NB4 (cell line): ENCODE measurements around the gene B3GALNT1.

Experiments
- DNase-seq: peaks from one replicate; pipeline ENCODE4 v3.0.0; 2010; ENCODE audit warnings: low read depth
- H3K4me3 ChIP-seq: one replicate; pipeline ENCODE4 v1.5.1; 2011; ENCODE audit warnings: mild to moderate bottlenecking, low read depth, low read length, moderate library complexity
- MYC ChIP-seq: IDR thresholded peaks from 2 replicates; pipeline ENCODE4 v1.6.1; 2011; ENCODE audit warnings: low read depth, low read length
- POLR2A ChIP-seq: IDR thresholded peaks from 2 replicates; pipeline ENCODE4 v1.6.1; 2011; ENCODE audit warnings: mild to moderate bottlenecking; ENCODE audit not compliant: insufficient read length; ENCODE audit errors: extremely low read depth
- TF ChIP-seq, protein P1 (sequence below): IDR thresholded peaks from 2 replicates; pipeline ENCODE4 v1.6.1; 2011; ENCODE audit warnings: low read depth, low read length
- TF ChIP-seq, protein P2 (sequence below): IDR thresholded peaks from one replicate; pipeline ENCODE4 v1.5.1; 2012; ENCODE audit warnings: low read depth, low read length

B3GALNT1 gene, protein sequence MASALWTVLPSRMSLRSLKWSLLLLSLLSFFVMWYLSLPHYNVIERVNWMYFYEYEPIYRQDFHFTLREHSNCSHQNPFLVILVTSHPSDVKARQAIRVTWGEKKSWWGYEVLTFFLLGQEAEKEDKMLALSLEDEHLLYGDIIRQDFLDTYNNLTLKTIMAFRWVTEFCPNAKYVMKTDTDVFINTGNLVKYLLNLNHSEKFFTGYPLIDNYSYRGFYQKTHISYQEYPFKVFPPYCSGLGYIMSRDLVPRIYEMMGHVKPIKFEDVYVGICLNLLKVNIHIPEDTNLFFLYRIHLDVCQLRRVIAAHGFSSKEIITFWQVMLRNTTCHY

DNA sequence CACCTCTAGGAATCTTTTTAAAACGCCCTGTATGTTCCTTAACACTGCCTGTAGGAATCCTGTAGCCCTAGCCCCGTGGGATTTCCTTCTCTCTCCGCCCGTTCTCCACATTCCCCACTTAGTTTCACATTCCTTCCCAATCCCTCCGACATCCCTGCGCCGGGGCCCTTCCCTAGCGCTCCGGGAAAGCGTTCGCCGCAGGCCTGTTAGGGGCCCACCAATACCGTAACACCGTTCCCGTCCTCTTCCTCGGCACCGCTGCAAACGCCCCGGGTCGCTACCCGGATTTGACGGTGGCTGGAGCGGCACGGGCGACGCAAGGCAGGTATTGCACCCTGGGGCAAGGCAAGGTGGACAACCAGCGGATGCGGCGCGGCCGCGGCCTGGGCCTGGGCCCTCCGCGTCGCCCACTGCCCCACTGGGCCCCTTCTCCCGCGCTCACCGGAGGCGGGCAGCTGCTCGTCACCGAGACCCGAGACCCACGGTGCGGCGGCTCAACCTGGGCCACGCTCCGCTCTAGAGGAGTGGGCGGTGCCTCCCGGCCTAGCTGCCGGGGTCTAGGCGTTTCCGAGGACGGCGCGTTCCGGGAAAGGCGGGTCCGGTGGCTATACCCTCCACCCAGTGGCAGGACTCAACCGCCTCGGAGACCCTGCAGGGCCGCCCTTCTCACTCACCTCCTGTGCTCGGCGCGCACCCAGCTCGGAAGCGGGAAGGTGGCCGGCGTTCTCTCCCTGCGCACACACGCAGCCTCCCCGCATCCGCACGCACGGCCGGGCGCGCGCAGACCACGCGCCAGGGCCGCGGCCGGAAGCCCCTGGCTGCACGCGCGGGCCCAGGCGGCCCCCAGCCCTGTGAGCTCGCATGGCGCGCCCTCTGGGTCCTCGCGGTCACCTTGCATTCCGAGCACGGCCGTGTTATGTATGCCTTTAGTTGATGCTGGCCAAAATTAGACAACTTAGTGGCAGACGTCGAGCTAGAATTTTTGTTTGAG is at the start of gene B3GALNT1:
Gene B3GALNT1, minus strand, starts transcription at position 789 of the 991 bp plus-strand sequence. CDS start 18,595 bp downstream, outside the sequence.
- DNase-seq, result no peak
- TF ChIP-seq, protein P1, sequence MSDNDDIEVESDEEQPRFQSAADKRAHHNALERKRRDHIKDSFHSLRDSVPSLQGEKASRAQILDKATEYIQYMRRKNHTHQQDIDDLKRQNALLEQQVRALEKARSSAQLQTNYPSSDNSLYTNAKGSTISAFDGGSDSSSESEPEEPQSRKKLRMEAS, result no peak
- TF ChIP-seq, protein P2, sequence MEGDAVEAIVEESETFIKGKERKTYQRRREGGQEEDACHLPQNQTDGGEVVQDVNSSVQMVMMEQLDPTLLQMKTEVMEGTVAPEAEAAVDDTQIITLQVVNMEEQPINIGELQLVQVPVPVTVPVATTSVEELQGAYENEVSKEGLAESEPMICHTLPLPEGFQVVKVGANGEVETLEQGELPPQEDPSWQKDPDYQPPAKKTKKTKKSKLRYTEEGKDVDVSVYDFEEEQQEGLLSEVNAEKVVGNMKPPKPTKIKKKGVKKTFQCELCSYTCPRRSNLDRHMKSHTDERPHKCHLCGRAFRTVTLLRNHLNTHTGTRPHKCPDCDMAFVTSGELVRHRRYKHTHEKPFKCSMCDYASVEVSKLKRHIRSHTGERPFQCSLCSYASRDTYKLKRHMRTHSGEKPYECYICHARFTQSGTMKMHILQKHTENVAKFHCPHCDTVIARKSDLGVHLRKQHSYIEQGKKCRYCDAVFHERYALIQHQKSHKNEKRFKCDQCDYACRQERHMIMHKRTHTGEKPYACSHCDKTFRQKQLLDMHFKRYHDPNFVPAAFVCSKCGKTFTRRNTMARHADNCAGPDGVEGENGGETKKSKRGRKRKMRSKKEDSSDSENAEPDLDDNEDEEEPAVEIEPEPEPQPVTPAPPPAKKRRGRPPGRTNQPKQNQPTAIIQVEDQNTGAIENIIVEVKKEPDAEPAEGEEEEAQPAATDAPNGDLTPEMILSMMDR, result no peak
- TF ChIP-seq POLR2A, result no peak
- no peak within 1 kb of the TSS for H3K4me3 ChIP-seq

DNA sequence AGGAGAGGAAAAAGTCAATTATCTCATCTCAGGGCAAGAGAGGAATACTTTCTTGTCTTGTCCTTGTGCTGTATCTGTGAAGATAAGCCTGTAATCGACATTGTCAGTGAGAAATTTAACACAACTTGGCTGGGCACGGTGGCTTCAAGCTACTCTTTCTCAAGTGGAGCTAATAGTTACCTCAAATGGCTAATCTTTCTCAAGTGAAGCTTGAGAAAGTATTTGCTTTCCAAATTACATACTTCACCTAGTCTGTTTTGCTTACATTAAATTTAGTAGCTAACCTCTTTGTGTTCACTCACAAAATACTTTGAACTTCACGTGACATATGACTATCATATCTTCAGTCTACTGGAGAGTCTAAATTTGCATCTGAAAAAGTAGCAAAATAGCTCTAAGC is 48.3 kb upstream of the B3GALNT1 start:
- no peak overlapping the region for H3K4me3 ChIP-seq
- DNase-seq, result no peak
- TF ChIP-seq, protein P2, result no peak
- TF ChIP-seq MYC (no peak), POLR2A (no peak)
- TF ChIP-seq, protein P1, result no peak

DNA sequence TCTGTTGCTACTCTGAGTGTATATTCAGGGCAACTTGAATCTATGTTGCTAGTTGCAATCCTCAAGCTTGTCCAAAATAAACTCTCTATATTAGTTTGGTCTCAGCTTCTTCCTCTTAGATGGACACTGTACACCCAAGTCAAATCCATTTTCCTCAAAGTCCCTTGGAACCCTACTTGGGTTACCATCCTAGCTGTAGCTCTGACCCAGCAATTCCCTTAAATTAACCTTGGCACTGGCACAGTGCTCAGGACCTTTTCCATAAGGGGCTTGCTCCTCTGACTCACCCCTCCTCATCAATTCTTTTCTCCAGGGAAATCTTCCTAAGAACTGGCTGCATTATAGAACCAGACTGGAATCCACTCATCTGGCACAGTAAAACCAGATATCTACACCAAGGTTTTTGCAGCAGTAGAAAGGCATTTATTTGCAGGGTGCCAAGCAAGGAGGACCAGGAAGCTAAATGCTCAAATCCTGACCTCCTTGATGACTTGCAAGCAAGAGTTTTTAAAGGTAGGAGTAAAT is 44.9 kb upstream of the B3GALNT1 start:
- H3K4me3 ChIP-seq, result no peak overlapping the region
- TF ChIP-seq MYC (no peak), POLR2A (no peak)
- TF ChIP-seq, protein P1, result no peak
- TF ChIP-seq, protein P2, result no peak
- no peak for DNase-seq

DNA sequence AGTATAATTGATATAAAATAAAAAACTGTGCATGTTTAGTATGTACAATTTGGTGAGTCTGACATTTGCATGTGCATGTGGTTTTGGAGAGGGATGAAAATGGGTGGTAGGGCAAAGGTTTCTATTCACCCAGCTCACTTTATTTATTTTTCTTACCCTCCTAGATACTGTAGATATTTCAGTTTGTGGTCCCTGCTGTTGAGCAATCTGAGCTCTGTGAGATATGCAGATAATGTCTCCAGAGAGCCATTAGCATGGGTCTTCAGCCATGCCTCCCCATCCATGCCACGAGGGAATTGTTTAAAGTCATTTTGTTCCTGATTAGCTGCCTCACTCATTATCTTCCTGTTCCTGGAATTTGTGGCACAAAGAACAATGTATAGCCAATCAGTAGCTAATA is 44.4 kb upstream of the B3GALNT1 start:
- peak; percentile 73 for TF ChIP-seq MYC
- TF ChIP-seq, protein P1, result peak; percentile 68
- TF ChIP-seq, protein P2, result no peak
- H3K4me3 ChIP-seq, result no peak overlapping the region
- peak; percentile 92 for DNase-seq

DNA sequence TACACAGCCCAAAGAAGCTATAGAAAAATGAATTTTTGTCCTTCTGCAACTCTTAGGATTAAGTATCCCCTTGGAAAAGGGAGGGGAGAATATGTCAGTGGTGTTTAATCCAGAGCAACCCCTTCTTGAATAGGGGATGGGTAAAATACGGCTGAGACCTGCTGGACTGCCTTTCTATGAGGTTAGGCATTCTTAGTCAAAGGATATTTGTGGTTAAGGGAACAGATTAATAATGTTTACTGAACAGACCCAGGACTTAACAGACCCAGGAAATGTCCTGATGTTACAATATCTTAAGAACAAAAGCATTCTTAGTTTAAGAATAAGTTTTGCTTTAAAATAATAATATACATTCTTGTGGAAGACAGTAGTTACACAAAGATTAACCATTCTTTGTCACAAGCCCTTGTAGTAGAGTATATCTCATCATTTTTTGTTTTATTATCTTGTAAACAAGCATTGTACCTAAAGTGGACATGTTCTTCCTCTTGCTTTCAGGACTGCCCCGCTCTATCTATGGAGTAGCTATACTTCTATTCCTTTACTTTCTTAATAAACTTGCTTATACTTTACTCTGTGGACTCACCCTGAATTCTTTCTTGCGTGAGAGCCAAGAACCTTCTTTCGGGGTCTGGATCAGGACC is 43.8 kb upstream of the B3GALNT1 start:
- DNase-seq, result peak; percentile 4
- TF ChIP-seq, protein P1, result no peak
- TF ChIP-seq POLR2A, result no peak
- TF ChIP-seq, protein P2, result no peak
- no peak for TF ChIP-seq MYC
- H3K4me3 ChIP-seq, result no peak overlapping the region
